ENCODE measurements around the gene CNTNAP2. TPM values are rescaled to one million over a fixed set of nuclear protein-coding genes. Genes with fewer than 3 reads are reported as not detected.
A peak's percentile ranks its signal among the peaks of the same experiment; 100 is the strongest.

The CNTNAP2 gene
- total and polyA plus RNA-seq, 4 donors, result 41.3 to 127 (median 67.8) TPM

- H3K9me3 ChIP-seq (ENCODE audit: control insufficient read depth, insufficient read depth, low read length), result no peaks in the 10 kb centered on the region
- no peak for DNase-seq (ENCODE audit: low read depth in 4 of 6, low spot score in 6 of 6)
- H3K27ac ChIP-seq (ENCODE audit: low read depth, low read length), result no peak overlapping the region
- H3K4me3 ChIP-seq (ENCODE audit: low read depth, low read length), result no peak overlapping the region
- H3K4me1 ChIP-seq (ENCODE audit: control insufficient read depth, insufficient read depth, low read length), result peaks cover 4% of the 10 kb centered on the region
- no peaks in the 10 kb centered on the region for H3K27me3 ChIP-seq (ENCODE audit: control insufficient read depth, insufficient read depth, low read length)
- no peaks in the 10 kb centered on the region for H3K36me3 ChIP-seq (ENCODE audit: control insufficient read depth, insufficient read depth, low read length)
- WGBS (ENCODE audit: insufficient coverage), result 62% methylated on average over 4 of the region's 4 CpGs
Measured at GRCh38 chr7:148108381-148108780, 1991.8 kb downstream of the CNTNAP2 start.

GRCh38 chr7:148110097-148110868, 1993.7 kb downstream of the CNTNAP2 start:
- no peak for DNase-seq (ENCODE audit: low read depth in 4 of 6, low spot score in 6 of 6)
- Histone ChIP-seq H3K4me3 (ENCODE audit: low read depth, low read length) (no peak overlapping the region), H3K9me3 (ENCODE audit: control insufficient read depth, insufficient read depth, low read length) (no peaks in the 10 kb centered on the region), H3K4me1 (ENCODE audit: control insufficient read depth, insufficient read depth, low read length) (peaks cover 4% of the 10 kb centered on the region), H3K36me3 (ENCODE audit: control insufficient read depth, insufficient read depth, low read length) (no peaks in the 10 kb centered on the region), H3K27me3 (ENCODE audit: control insufficient read depth, insufficient read depth, low read length) (no peaks in the 10 kb centered on the region), H3K27ac (ENCODE audit: low read depth, low read length) (no peak overlapping the region)
- WGBS (ENCODE audit: insufficient coverage), result 87% methylated on average over 6 of the region's 13 CpGs

- no peak overlapping the region for H3K4me3 ChIP-seq (ENCODE audit: low read depth, low read length)
Measured at GRCh38 chr7:148114804-148115203, 1998.2 kb downstream of the CNTNAP2 start.

GRCh38 chr7:148115308-148115707, 1998.7 kb downstream of the CNTNAP2 start:
- H3K4me1 ChIP-seq (ENCODE audit: control insufficient read depth, insufficient read depth, low read length), result peaks cover 4% of the 10 kb centered on the region
- no peak overlapping the region for H3K27ac ChIP-seq (ENCODE audit: low read depth, low read length)
- H3K9me3 ChIP-seq (ENCODE audit: control insufficient read depth, insufficient read depth, low read length), result no peaks in the 10 kb centered on the region
- 60% methylated on average over 1 of the region's 5 CpGs for WGBS (ENCODE audit: insufficient coverage)
- H3K36me3 ChIP-seq (ENCODE audit: control insufficient read depth, insufficient read depth, low read length), result no peaks in the 10 kb centered on the region
- no peak overlapping the region for H3K4me3 ChIP-seq (ENCODE audit: low read depth, low read length)
- H3K27me3 ChIP-seq (ENCODE audit: control insufficient read depth, insufficient read depth, low read length), result no peaks in the 10 kb centered on the region
- DNase-seq (ENCODE audit: low read depth in 4 of 6, low spot score in 6 of 6), result peak in 1 of 6 donors; percentile 22

More at GRCh38 chr7:148114804-148115203, 1998.2 kb downstream of the CNTNAP2 start:
- Histone ChIP-seq H3K4me1 (ENCODE audit: control insufficient read depth, insufficient read depth, low read length) (peaks cover 4% of the 10 kb centered on the region), H3K9me3 (ENCODE audit: control insufficient read depth, insufficient read depth, low read length) (no peaks in the 10 kb centered on the region), H3K36me3 (ENCODE audit: control insufficient read depth, insufficient read depth, low read length) (no peaks in the 10 kb centered on the region), H3K27ac (ENCODE audit: low read depth, low read length) (no peak overlapping the region), H3K27me3 (ENCODE audit: control insufficient read depth, insufficient read depth, low read length) (no peaks in the 10 kb centered on the region)
- WGBS (ENCODE audit: insufficient coverage), result 100% methylated on average over 1 of the region's 3 CpGs
- DNase-seq (ENCODE audit: low read depth in 4 of 6, low spot score in 6 of 6), result no peak

GRCh38 chr7:148116195-148116594, 1999.6 kb downstream of the CNTNAP2 start:
- DNase-seq (ENCODE audit: low read depth in 4 of 6, low spot score in 6 of 6), result peak in 1 of 6 donors; percentile 18
- H3K9me3 ChIP-seq (ENCODE audit: control insufficient read depth, insufficient read depth, low read length), result no peaks in the 10 kb centered on the region
- peaks cover 4% of the 10 kb centered on the region for H3K4me1 ChIP-seq (ENCODE audit: control insufficient read depth, insufficient read depth, low read length)
- H3K4me3 ChIP-seq (ENCODE audit: low read depth, low read length), result no peak overlapping the region
- no peak overlapping the region for H3K27ac ChIP-seq (ENCODE audit: low read depth, low read length)
- no peaks in the 10 kb centered on the region for H3K36me3 ChIP-seq (ENCODE audit: control insufficient read depth, insufficient read depth, low read length)
- H3K27me3 ChIP-seq (ENCODE audit: control insufficient read depth, insufficient read depth, low read length), result no peaks in the 10 kb centered on the region
- WGBS (ENCODE audit: insufficient coverage), result 56% methylated on average over 3 of the region's 5 CpGs

- 100% methylated on average over 1 of the region's 4 CpGs for WGBS (ENCODE audit: insufficient coverage)
- Histone ChIP-seq H3K4me3 (ENCODE audit: low read depth, low read length) (no peak overlapping the region), H3K9me3 (ENCODE audit: control insufficient read depth, insufficient read depth, low read length) (no peaks in the 10 kb centered on the region), H3K27me3 (ENCODE audit: control insufficient read depth, insufficient read depth, low read length) (no peaks in the 10 kb centered on the region), H3K4me1 (ENCODE audit: control insufficient read depth, insufficient read depth, low read length) (peaks cover 4% of the 10 kb centered on the region), H3K36me3 (ENCODE audit: control insufficient read depth, insufficient read depth, low read length) (no peaks in the 10 kb centered on the region), H3K27ac (ENCODE audit: low read depth, low read length) (no peak overlapping the region)
- peak in 5 of 6 donors; percentile 19 to 71 (median 43) for DNase-seq (ENCODE audit: low read depth in 4 of 6, low spot score in 6 of 6)
Measured at GRCh38 chr7:148116829-148117403, 2000.3 kb downstream of the CNTNAP2 start.

- no peak for DNase-seq (ENCODE audit: low read depth in 4 of 6, low spot score in 6 of 6)
- Histone ChIP-seq H3K4me3 (ENCODE audit: low read depth, low read length) (no peak overlapping the region), H3K9me3 (ENCODE audit: control insufficient read depth, insufficient read depth, low read length) (no peaks in the 10 kb centered on the region), H3K27ac (ENCODE audit: low read depth, low read length) (no peak overlapping the region), H3K36me3 (ENCODE audit: control insufficient read depth, insufficient read depth, low read length) (no peaks in the 10 kb centered on the region), H3K27me3 (ENCODE audit: control insufficient read depth, insufficient read depth, low read length) (no peaks in the 10 kb centered on the region), H3K4me1 (ENCODE audit: control insufficient read depth, insufficient read depth, low read length) (peaks cover 4% of the 10 kb centered on the region)
- WGBS (ENCODE audit: insufficient coverage), result 80% methylated on average over 5 of the region's 5 CpGs
Measured at GRCh38 chr7:148118371-148118770, 2001.8 kb downstream of the CNTNAP2 start.

GRCh38 chr7:148121401-148121800, 2004.8 kb downstream of the CNTNAP2 start:
- peaks cover 4% of the 10 kb centered on the region for H3K4me1 ChIP-seq (ENCODE audit: control insufficient read depth, insufficient read depth, low read length)
- H3K9me3 ChIP-seq (ENCODE audit: control insufficient read depth, insufficient read depth, low read length), result no peaks in the 10 kb centered on the region
- WGBS (ENCODE audit: insufficient coverage), result 79% methylated on average over 2 of the region's 4 CpGs
- no peaks in the 10 kb centered on the region for H3K36me3 ChIP-seq (ENCODE audit: control insufficient read depth, insufficient read depth, low read length)
- H3K4me3 ChIP-seq (ENCODE audit: low read depth, low read length), result no peak overlapping the region
- DNase-seq (ENCODE audit: low read depth in 4 of 6, low spot score in 6 of 6), result no peak
- no peaks in the 10 kb centered on the region for H3K27me3 ChIP-seq (ENCODE audit: control insufficient read depth, insufficient read depth, low read length)
- no peak overlapping the region for H3K27ac ChIP-seq (ENCODE audit: low read depth, low read length)

GRCh38 chr7:148121847-148122246, 2005.2 kb downstream of the CNTNAP2 start:
- no peaks in the 10 kb centered on the region for H3K9me3 ChIP-seq (ENCODE audit: control insufficient read depth, insufficient read depth, low read length)

GRCh38 chr7:148124477-148124876, 2007.9 kb downstream of the CNTNAP2 start:
- H3K9me3 ChIP-seq (ENCODE audit: control insufficient read depth, insufficient read depth, low read length), result no peaks in the 10 kb centered on the region
- H3K36me3 ChIP-seq (ENCODE audit: control insufficient read depth, insufficient read depth, low read length), result no peaks in the 10 kb centered on the region
- no peaks in the 10 kb centered on the region for H3K4me1 ChIP-seq (ENCODE audit: control insufficient read depth, insufficient read depth, low read length)
- 89% methylated on average over 2 of the region's 5 CpGs for WGBS (ENCODE audit: insufficient coverage)
- DNase-seq (ENCODE audit: low read depth in 4 of 6, low spot score in 6 of 6), result no peak
- no peak overlapping the region for H3K4me3 ChIP-seq (ENCODE audit: low read depth, low read length)
- no peak overlapping the region for H3K27ac ChIP-seq (ENCODE audit: low read depth, low read length)
- no peaks in the 10 kb centered on the region for H3K27me3 ChIP-seq (ENCODE audit: control insufficient read depth, insufficient read depth, low read length)

More at GRCh38 chr7:148121847-148122246, 2005.2 kb downstream of the CNTNAP2 start:
- WGBS (ENCODE audit: insufficient coverage), result 57% methylated on average over 1 of the region's 4 CpGs
- no peaks in the 10 kb centered on the region for H3K36me3 ChIP-seq (ENCODE audit: control insufficient read depth, insufficient read depth, low read length)
- no peaks in the 10 kb centered on the region for H3K27me3 ChIP-seq (ENCODE audit: control insufficient read depth, insufficient read depth, low read length)
- H3K4me3 ChIP-seq (ENCODE audit: low read depth, low read length), result no peak overlapping the region
- no peak overlapping the region for H3K27ac ChIP-seq (ENCODE audit: low read depth, low read length)
- DNase-seq (ENCODE audit: low read depth in 4 of 6, low spot score in 6 of 6), result no peak
- peaks cover 4% of the 10 kb centered on the region for H3K4me1 ChIP-seq (ENCODE audit: control insufficient read depth, insufficient read depth, low read length)
